ENCODE data around the gene AKAP6. TPM values are rescaled to one million over a fixed set of nuclear protein-coding genes. Genes with fewer than 3 reads are reported as not detected.

The AKAP6 gene
- total RNA-seq, 1 donor from 2014 or later = 600 TPM

GRCh38 chr14:32702088-32702487 is 373.0 kb downstream of the AKAP6 start:
- Mint-ChIP-seq H3K27ac (ENCODE audit: unreplicated experiment) (no peak overlapping the region), H3K4me1 (ENCODE audit: low read depth, unreplicated experiment) (peaks cover 5% of the 10 kb centered on the region), H3K4me3 (ENCODE audit: unreplicated experiment) (no peak overlapping the region), H3K9me3 (ENCODE audit: unreplicated experiment) (peaks cover 10% of the 10 kb centered on the region), H3K36me3 (ENCODE audit: unreplicated experiment) (no peaks in the 10 kb centered on the region), H3K27me3 (ENCODE audit: unreplicated experiment) (no peaks in the 10 kb centered on the region)
- TF ChIP-seq CTCF (IDR thresholded peaks at IDR 0.05; ENCODE audit: partially characterized antibody, unreplicated experiment) = no peak
- no peak for DNase-seq

GRCh38 chr14:32702562-32702961 is 373.5 kb downstream of the AKAP6 start:
- Mint-ChIP-seq H3K9me3 (ENCODE audit: unreplicated experiment) (peaks cover 10% of the 10 kb centered on the region), H3K4me3 (ENCODE audit: unreplicated experiment) (no peak overlapping the region), H3K27ac (ENCODE audit: unreplicated experiment) (no peak overlapping the region), H3K36me3 (ENCODE audit: unreplicated experiment) (no peaks in the 10 kb centered on the region), H3K4me1 (ENCODE audit: low read depth, unreplicated experiment) (peaks cover 5% of the 10 kb centered on the region), H3K27me3 (ENCODE audit: unreplicated experiment) (no peaks in the 10 kb centered on the region)
- TF ChIP-seq CTCF (IDR thresholded peaks at IDR 0.05; ENCODE audit: partially characterized antibody, unreplicated experiment) = no peak
- DNase-seq = no peak

GRCh38 chr14:32703183-32703621 is 374.1 kb downstream of the AKAP6 start:
- no peak overlapping the region for H3K4me3 Mint-ChIP-seq (ENCODE audit: unreplicated experiment)
- peaks cover 13% of the 10 kb centered on the region for H3K9me3 Mint-ChIP-seq (ENCODE audit: unreplicated experiment)
- H3K27me3 Mint-ChIP-seq (ENCODE audit: unreplicated experiment) = peaks cover 1% of the 10 kb centered on the region
- peaks cover 2% of the 10 kb centered on the region for H3K4me1 Mint-ChIP-seq (ENCODE audit: low read depth, unreplicated experiment)
- DNase-seq = no peak
- no peak for TF ChIP-seq CTCF (IDR thresholded peaks at IDR 0.05; ENCODE audit: partially characterized antibody, unreplicated experiment)
- no peaks in the 10 kb centered on the region for H3K36me3 Mint-ChIP-seq (ENCODE audit: unreplicated experiment)
- H3K27ac Mint-ChIP-seq (ENCODE audit: unreplicated experiment) = no peak overlapping the region

GRCh38 chr14:32706721-32707519 is 377.8 kb downstream of the AKAP6 start:
- H3K27ac Mint-ChIP-seq (ENCODE audit: unreplicated experiment) = no peak overlapping the region
- H3K9me3 Mint-ChIP-seq (ENCODE audit: unreplicated experiment) = peaks cover 10% of the 10 kb centered on the region
- H3K36me3 Mint-ChIP-seq (ENCODE audit: unreplicated experiment) = no peaks in the 10 kb centered on the region
- TF ChIP-seq CTCF (IDR thresholded peaks at IDR 0.05; ENCODE audit: partially characterized antibody, unreplicated experiment) = no peak
- H3K4me3 Mint-ChIP-seq (ENCODE audit: unreplicated experiment) = no peak overlapping the region
- no peak for DNase-seq
- H3K4me1 Mint-ChIP-seq (ENCODE audit: low read depth, unreplicated experiment) = peaks cover 12% of the 10 kb centered on the region
- H3K27me3 Mint-ChIP-seq (ENCODE audit: unreplicated experiment) = peaks cover 3% of the 10 kb centered on the region

GRCh38 chr14:32707742-32708500 is 378.8 kb downstream of the AKAP6 start:
- Mint-ChIP-seq H3K9me3 (ENCODE audit: unreplicated experiment) (peaks cover 15% of the 10 kb centered on the region), H3K27me3 (ENCODE audit: unreplicated experiment) (peaks cover 7% of the 10 kb centered on the region), H3K4me1 (ENCODE audit: low read depth, unreplicated experiment) (peaks cover 12% of the 10 kb centered on the region), H3K4me3 (ENCODE audit: unreplicated experiment) (no peak overlapping the region), H3K36me3 (ENCODE audit: unreplicated experiment) (no peaks in the 10 kb centered on the region), H3K27ac (ENCODE audit: unreplicated experiment) (no peak overlapping the region)
- DNase-seq = no peak
- no peak for TF ChIP-seq CTCF (IDR thresholded peaks at IDR 0.05; ENCODE audit: partially characterized antibody, unreplicated experiment)

All from glutamatergic neuron (in vitro differentiated cells).